NCI-H1436 treated with DMSO at 0.1 percent for 48 hours (cell line): ENCODE measurements around the gene ADAMTS17.

Experiments used
- DNase-seq: peaks from one replicate; lab custom pipeline; 2025; lab: John Stamatoyannopoulos, UW

Gene ADAMTS17

DNA sequence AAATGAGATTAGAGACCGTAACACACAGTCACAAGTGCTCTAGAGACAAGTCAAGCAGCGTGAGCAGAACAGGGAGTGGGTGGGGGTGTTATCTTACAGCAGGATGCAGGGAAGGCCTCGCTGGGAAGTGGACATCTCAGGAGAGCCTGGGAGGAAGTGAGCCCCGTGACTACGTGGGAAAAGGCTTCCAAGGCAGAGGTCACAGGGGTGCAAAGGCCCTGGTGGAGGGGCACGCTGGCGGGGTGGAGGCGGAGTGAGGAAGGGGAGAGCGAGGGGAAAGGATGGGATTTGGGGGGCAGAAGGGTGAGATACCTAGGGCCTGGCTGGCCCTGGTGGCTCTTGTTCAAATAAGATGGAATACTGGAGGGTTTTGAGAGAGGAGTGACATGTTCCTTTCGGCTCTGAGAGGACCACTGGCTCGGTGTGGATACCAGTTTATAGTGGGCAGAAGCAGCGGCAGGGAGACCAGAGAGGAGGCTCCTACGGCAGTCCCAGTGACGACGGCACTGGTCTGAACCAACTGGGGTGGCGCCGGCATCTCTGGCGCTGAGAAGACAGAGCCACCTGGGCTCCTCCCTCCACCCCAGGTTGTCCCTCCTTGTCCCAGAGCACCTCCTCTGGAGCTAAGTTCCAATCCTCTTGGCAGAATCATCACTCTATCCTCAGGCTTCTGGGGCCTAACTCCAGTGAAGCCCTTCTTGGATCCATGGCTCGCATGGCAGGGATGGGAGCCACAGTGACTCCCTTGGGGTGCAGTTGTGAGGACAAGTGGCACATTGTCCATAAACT, 342.3 kb downstream of the ADAMTS17 start:
- no peak for DNase-seq

DNA sequence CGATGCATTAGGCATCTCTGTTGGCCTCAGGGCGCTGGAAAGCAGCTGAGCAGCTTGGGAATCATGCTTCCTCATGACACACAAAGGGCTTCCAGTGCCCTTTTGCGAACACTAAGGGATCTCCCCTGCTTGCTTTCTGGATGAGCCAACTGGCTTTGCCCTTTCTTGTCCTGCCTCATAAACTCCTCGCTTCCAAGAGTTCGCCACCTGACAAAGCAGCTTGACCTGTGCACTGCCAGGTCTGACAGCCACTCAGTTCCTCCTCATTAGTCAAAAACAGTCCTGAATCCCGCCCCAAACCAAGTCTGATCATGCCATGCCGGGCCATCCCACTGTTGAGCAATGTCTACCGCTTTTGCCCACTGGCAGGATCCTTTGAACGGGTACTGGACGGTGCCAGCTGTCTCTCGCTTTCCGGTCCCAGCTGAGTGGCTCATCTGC, 343.1 kb downstream of the ADAMTS17 start:
- DNase-seq: no peak

DNA sequence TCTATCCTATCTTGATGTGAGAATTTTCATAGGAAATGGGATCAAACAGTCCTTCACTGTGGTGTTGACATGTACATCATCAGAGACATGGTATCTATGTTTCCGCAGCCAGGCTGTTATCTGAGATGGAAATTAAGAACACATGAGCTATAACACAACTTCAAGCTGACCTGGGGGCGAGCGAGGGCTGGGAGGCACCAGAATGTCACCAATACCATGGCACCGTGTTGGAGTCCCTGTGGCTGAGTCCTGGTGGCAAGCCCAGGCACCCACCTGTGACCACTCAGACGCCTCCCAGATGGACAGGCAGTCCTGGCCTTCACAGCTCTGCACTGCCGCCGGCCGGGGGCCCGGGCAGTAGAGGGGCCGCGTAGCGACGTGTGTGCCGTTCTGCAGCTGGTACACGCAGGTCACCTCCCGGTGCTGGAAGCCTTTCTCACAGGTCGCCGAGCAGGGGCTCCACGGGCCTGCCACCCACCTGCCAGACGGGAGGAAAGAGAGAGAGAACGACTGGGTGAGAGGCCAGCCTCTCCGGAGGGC, 344.6 kb downstream of the ADAMTS17 start:
- no peak for DNase-seq

DNA sequence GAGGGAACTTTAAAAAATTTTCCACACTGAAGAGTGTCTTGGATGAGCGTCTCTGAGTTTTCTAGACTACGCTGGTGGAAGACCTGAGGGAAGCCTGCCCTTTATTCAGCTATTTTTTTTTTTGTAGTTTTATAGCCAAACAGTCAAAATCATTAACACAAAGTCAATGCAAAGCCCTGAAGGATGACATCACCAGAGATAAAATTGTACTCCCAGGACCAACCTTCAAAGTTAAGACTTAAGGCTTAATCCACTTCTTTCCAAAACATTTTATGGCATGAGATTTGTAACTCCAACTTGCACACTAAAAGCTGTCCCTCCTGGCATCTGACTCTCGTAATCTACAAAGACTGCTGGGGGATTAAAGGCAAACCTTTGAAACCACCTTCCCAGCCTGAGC, 345.1 kb downstream of the ADAMTS17 start:
- no peak for DNase-seq

DNA sequence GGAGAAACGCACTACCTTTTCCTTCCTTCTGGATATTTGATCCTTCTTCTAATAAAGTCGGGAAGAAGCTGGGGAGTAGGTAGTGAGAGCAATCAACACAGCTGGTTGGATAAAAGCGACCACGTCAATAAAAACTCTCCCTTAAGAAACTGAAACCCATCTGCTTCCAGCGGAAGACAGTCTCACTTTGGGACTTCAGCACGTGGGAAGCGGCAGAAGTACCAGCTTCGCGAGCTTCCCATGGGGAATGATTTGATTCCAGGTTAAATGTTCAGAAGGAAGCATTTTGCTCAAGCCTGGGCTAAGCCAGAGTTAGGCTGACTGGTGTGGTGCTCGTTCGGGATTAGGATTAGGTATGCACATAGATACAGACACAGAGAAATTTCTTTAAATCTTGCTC, 346.2 kb downstream of the ADAMTS17 start:
- DNase-seq: no peak

DNA sequence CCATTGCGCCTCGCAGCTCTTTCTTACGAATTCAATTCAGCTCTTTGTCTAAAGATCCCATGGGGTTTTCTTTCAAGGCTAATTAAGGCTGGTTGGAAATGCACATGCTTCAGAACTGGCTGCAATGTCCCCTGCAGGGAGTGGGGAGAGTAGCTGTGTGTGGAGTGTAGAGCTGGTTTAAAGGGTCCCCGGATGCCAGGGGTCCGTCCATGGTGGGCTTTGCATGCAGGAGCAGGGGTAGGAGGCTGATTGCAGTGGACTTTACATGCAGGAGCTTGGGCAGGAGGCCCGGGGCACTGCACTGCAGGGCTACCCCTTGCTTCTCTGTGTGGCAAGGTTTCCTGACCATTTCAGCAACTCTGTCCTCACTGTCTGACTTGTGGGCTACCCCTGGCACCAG, 346.9 kb downstream of the ADAMTS17 start:
- DNase-seq: no peak

DNA sequence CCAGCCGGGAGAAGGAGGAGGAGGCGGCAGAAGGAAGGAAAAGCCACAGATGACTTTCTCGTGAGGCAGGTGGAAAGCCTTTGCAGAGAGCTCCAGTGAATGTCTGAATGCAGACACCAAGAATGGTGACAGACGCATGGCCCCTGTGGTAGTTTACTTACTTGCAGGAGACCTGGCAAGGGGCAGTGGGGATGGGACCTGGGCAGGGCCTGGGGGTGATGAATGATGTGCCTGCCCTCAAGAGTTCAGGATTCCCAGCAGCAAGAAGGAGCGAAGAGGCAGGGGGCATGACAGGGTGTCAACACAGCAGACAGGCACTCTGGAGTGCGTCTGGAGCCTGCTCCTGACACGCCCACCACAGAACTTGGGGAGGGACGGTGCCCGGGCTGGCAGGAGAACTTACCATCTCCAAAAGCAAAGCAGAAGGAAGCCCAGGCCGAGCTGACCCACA, 348.1 kb downstream of the ADAMTS17 start:
- no peak for DNase-seq

DNA sequence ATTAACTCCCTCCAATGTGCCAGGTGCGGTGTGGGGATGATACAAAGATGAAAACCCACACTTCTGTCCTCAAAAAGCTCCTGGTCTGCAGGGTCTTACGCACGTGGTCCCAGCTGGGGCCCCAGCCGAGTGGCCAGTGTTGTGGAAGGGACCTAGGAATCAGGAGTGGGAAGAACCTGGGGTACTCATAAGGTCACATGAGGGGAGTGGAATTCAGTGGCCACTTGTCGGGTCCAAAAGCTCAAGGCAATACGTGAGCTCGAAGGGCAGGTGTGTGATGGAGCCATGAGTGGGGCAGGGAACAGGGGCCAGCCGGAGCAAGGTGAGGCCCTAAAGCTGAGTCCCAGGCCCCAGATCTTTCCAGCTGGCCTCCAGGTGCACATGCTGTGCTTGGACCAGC, 348.5 kb downstream of the ADAMTS17 start:
- DNase-seq: no peak

DNA sequence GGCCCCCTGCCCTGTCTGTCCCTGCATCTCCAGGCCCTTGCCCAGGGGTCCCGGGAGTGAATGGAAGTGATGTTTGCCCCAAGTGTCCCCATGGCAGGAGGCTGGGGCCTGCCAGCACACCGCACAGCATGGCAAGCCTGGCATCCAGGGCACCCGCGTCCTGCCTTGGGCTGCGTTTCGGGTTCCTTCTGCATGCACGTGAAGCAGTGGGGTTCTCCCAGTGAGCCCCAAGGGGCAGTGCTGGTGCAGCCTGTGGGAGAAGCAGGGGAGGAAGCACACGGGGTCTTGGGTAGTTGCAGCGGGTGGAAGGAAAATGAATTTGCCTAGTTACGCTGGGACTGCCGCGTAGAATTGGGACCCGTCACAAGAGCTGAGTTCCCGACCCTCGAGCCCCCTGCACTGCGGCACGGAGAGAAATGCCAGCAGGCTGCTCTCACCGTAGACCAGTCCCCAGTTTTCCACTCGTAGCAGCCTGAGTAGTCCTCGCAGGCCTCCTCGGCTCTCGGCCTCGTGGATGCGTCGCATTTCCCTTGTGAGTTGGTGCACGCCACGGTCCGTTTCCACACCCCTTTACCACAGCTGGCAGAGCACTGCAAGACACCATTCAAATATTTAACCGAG, 349.1 kb downstream of the ADAMTS17 start:
- no peak for DNase-seq

DNA sequence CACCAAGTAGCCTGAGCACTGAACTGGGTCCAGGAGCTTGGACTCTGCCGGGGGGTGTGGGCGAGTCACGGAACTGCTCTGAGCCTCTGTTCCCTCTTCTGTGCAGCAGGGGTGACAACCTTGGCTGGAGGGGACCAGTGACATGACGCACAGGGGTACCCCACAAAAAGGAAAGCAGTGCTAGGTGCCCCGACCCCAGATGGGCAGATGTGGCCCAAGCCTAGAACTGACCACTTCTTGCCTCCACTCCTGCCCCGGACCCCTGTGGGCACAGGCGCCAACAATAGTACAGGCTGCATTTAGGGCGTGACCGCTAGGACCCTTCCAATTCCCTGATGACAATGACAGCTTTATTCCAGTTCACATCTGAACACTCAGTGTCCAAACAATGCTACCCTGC, 352.7 kb downstream of the ADAMTS17 start:
- DNase-seq: no peak

DNA sequence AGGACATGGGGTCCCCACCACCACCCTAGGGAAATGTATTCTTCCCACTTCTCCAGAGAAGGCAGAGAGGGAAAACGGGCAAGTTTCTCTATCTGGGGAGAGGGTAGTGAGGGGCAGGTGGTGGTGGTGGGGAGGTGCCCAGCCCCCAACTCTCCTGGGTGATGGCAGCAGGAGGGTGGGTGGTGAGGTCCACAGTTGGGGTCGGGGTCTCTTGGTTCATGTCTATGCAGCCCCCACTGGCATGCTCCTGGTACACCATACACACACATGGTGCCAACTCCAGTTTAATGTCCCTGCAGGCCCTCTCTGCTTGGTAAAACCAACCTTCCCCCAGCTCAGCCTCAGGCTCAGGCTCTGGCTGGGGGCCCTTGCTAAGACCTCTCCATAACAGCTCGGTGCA, 354.1 kb downstream of the ADAMTS17 start:
- no peak for DNase-seq

DNA sequence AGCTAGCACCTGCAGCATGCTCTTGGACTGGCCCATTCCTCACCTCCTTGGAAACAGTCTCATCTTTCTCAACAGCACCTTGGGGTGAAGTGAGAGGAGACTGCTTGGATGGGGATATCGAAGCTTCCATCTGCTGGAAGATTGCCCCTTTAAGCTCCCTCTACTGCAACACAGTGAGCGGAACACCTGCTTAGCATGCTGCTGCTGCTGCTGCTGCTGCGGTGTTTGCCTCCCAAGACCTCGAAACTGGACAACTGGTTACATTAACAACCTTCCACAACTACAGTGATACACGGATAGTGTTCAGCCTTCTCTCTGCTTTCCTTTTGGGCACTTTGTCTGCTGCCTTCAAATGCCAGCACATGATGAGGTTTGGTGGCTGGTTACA, 354.7 kb downstream of the ADAMTS17 start:
- no peak for DNase-seq

DNA sequence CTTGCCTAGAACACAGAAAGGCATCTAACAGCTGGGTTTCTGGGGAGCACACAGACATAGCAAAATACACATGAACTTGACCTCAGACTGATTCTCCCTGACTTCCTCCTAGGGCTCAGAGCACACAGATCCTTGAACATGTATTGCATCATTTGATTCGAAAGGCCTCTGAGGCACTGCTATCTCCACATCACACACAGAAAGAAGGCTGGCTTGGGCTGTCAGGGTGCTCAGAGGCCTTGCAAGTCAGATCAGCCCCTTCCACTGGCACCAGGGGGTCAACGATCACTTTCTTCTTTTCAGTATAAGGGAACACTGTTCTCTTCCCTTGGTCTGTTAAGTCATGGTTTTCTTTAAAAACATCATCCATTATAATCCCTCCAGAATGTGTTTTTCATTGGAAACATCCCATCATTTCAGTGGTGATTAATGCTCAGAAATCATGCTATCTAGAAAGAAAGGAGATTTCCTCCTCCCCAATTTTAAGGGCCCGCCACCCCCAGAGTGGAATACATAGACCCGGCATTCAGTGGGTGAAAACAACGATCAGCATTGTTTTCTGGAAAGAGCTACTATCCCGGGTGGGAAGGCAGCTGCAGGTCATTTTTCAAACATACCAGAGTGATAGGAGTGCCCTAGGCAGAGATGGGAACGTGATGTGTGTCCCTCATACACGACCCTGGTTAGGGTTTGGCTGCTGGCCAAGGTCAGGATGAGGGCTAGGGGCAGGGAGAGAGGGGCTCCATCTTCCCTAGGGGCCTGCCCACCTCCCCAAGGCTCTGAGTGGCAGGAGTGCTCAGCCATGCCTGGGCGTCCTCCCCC, 355.3 kb downstream of the ADAMTS17 start:
- no peak for DNase-seq

DNA sequence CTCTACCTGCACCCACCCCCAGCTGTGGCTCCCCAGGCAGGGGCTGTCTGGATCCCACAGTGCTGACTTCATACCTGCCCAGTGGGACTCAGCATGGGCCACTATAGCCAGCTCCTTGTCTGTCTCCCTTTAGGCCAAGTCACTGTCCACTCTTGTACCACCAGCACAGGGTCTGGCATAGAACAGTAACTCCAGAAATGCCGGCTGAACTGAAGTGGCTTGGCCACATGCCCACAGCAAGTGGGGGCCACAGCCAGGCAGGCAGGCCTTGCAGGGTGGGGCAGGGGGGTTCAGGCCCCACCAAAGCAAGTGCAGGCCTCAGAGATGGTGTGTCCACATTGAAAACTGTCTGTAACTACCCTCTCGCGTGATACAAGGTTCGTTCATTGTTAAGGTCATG, 355.9 kb downstream of the ADAMTS17 start:
- DNase-seq: no peak

DNA sequence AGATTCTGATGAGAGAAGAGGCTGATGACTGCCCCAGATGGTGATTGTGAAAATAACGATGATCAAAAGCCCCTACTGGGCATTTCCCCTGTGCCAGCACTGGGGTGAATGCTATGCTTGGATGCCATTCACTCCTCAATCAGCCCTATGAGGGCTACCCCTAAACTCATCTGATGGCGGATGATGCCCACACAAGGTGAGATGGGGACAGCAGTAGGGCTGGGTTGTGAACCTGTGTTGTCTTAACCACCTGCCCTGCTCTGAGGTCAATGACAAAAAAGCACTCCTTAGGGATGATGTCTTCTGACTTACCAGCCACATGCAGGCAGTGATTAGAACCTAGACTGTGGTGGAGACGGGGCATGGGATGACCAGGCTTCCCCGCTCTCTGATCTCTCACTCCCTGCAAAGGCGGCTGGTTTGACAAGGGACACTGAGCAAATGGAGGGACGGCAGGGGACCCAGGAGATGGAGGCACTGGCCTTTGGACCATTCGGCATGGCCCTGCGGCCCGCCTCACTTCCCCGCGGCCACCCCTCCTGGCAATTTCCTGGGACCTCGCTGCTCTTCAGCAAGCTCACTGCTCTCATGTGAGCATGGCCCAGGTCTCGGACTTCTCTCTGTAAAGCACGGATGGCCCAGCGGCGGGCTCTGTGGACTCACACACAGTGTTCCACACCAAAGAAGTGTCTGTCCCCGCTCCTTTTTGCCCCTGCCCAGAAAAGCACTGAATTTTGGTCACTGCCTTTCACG, 357.1 kb downstream of the ADAMTS17 start:
- DNase-seq: no peak

DNA sequence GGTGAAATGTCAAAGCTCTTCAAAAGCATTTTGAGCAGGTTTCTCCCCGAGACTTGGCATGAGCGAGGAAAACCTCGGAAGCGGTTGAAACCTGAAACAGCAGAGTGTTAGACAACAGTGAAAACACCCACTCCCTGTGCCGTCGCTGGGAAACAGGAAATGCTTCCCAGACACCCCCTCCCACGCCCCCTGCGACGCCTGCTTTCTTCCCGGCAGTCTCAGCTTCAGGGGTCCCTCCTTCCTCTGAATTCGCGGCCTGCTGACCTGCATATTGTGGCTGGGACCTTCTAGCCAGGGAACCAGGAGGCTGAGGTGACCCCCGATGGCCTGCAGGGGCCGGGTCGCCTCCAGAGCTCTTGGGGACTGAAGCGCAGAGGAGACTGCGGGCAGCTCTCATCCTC, 357.9 kb downstream of the ADAMTS17 start:
- no peak for DNase-seq

DNA sequence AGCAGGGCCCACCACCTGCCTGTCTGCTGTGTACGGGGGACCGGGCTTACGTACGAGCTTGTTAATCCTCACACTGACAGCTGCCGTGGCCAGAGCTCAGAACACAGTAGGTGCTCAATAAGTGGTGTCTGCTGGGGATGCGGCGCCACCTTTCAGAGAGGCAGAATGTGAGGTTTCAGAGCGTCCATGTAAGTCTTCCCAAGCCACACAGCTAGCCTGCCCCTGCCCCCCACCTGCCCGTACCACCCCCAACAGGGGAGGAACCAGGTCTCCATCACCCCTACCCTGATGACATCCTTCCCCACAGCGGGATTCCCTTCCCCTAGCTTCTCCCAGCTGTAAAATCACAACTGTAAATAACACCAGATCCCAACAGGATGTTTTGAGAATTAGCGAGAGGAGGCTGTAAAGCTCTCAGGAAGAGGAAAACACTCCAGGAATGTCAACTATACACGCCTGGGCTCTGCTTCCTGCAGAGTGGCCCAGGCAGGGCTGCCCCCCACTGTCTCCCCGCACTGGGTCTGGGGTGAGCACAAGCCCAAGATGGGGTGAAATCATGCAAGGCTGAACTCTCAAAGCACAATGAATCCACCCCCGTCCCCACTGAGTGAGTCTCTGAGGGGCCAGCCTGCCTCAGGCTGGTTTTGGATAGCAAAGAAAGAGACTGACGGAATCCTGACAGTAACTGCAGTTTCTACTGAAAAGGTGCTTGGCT, 358.4 kb downstream of the ADAMTS17 start:
- DNase-seq: no peak

DNA sequence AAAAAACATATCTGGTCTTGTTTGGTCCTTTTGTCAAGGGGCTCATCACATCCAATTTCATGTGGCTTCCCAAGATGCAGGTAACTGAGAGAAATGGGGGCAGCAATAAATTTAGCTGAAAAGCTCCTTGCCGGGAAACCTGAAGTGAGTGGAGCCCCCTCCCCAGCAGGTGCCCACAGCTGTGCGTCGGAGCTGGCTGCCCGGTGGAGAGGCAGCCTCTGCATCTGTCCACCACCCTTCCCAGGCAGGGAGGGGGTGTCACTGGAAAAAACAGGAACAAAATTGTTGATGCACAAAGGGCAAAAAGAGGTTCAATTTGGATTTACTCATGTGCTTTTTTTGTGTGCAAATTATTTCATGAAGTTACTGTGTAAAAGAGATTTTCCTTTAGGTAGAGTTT, 359.1 kb downstream of the ADAMTS17 start:
- DNase-seq: no peak

DNA sequence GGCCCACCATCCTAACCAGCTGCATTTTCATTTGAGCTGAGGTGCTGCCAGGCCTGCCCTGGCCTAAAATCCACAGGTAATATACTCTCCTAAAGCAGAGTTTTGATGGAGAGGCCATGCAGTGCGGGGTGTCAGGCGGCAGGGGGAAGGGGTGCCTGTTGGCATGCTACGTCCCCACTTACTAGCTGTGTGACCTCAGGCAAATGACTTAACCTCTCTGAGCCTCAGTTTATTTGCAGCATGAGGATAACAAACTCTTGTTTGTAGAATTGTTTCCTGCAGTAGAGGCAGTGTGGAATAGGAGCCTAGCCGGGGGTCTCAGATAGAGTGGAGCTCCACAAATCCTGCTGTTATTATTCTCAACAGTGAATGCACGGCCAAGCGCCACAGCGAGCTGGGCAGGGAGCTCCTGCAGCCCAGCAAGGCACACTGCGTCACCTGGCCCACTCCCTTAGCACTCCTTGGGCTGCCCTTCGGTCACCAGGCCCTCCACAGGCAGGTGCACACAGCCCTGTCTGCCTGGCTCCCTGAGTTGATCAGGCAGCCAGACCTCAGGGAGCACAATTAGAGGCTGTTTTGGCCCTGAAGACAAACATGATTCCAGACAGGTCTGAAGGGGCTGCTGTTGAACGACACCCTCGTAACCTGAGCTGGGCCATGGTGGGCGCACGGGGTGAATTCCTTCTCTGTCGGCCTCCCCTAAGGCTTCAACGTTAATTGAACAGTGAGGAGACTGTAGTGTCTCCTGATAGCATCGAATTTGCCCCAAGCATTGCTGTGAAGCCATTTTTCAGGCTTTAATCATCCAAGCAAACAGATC, 359.7 kb downstream of the ADAMTS17 start:
- DNase-seq: no peak

DNA sequence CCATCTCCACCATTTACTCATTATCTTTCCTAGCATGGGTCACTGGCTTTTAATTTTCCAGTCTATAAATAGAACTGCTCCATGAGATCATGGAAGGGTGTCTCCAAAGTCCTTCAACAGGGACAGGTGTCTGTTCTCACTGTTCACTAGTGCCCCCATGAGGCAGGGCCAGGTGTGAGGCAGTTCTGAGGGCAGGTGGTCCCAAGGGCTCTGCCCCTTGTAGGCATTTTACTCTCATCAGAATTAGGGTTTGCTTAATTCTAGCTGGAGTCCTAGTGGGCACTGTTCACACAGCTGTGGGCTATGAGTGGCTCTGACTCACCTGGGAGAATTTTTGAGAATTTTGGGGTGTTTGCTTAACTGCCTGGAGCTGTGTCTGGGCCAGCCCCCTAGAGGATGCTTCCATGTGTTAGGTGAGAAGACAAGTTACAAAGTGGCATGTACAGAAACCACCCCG, 360.6 kb downstream of the ADAMTS17 start:
- DNase-seq: no peak
